Neural crest cell (in vitro differentiated cells): ENCODE results near the gene IGSF6. TPM values are rescaled to one million over a fixed set of nuclear protein-coding genes. Genes with fewer than 3 reads are reported as not detected.

Experiments
- DNase-seq: peaks from one replicate; pipeline ENCODE4 v3.0.0; 2021; ENCODE audit warnings: low read depth, mixed read lengths, low spot score
- H3K27ac Mint-ChIP-seq: one replicate; pipeline ENCODE4 v1.8.0; 2021; ENCODE audit warnings: mild to moderate bottlenecking, mixed read lengths; ENCODE audit not compliant: unreplicated experiment
- H3K27me3 Mint-ChIP-seq: 2 replicates; pipeline ENCODE4 v1.8.0; 2021; ENCODE audit warnings: low read depth, mild to moderate bottlenecking, mixed read lengths
- H3K36me3 Mint-ChIP-seq: 2 replicates; pipeline ENCODE4 v1.8.0; 2021; ENCODE audit warnings: low read depth, mild to moderate bottlenecking, mixed read lengths
- H3K4me1 Mint-ChIP-seq: 2 replicates; pipeline ENCODE4 v1.8.0; 2021; ENCODE audit warnings: mixed read lengths
- H3K4me3 Mint-ChIP-seq: one replicate; pipeline ENCODE4 v1.8.0; 2021; ENCODE audit warnings: mild to moderate bottlenecking, mixed read lengths
- H3K9me3 Mint-ChIP-seq: 2 replicates; pipeline ENCODE4 v1.8.0; 2021; ENCODE audit warnings: mixed read lengths
- CTCF ChIP-seq: fragments of 200-600 bp; sonication (generic); conservative IDR thresholded peaks from 2 replicates; pipeline ENCODE4 v1.5.0; 2021; ENCODE audit warnings: antibody characterized with exemption, mild to moderate bottlenecking
- total RNA-seq: library from RNA; stranded (reverse); gene quantifications from 2 replicates; pipeline ENCODE4 v1.2.1, GENCODE V29; 2021

IGSF6 gene
- total RNA-seq, 1 donor from 2014 or later, result not detected

GRCh38 chr16:21620592-21620991 is 31.8 kb downstream of the IGSF6 start:
- TF ChIP-seq CTCF, result no peak
- Mint-ChIP-seq H3K36me3 (peaks cover 8% of the 10 kb centered on the region), H3K4me3 (no peak overlapping the region), H3K4me1 (no peaks in the 10 kb centered on the region), H3K27ac (no peak overlapping the region), H3K9me3 (no peaks in the 10 kb centered on the region), H3K27me3 (no peaks in the 10 kb centered on the region)
- no peak for DNase-seq

GRCh38 chr16:21619765-21620425 is 32.5 kb downstream of the IGSF6 start:
- H3K9me3 Mint-ChIP-seq, result no peaks in the 10 kb centered on the region
- H3K4me3 Mint-ChIP-seq, result no peak overlapping the region
- DNase-seq, result no peak
- peak overlapping the region; percentile 83 for H3K27ac Mint-ChIP-seq
- TF ChIP-seq CTCF, result no peak
- no peaks in the 10 kb centered on the region for H3K27me3 Mint-ChIP-seq
- peaks cover 5% of the 10 kb centered on the region for H3K36me3 Mint-ChIP-seq
- H3K4me1 Mint-ChIP-seq, result no peaks in the 10 kb centered on the region

- TF ChIP-seq CTCF, result no peak
- H3K27ac Mint-ChIP-seq, result no peak overlapping the region
- no peak for DNase-seq
- H3K9me3 Mint-ChIP-seq, result no peaks in the 10 kb centered on the region
- peaks cover 2% of the 10 kb centered on the region for H3K36me3 Mint-ChIP-seq
- no peaks in the 10 kb centered on the region for H3K27me3 Mint-ChIP-seq
- H3K4me1 Mint-ChIP-seq, result no peaks in the 10 kb centered on the region
- H3K4me3 Mint-ChIP-seq, result no peak overlapping the region
Observed at GRCh38 chr16:21618281-21618680, 34.1 kb downstream of the IGSF6 start.

GRCh38 chr16:21617607-21618006 is 34.8 kb downstream of the IGSF6 start:
- no peak for TF ChIP-seq CTCF
- H3K36me3 Mint-ChIP-seq, result peaks cover 2% of the 10 kb centered on the region
- peaks cover 3% of the 10 kb centered on the region for H3K4me1 Mint-ChIP-seq
- H3K9me3 Mint-ChIP-seq, result no peaks in the 10 kb centered on the region
- H3K4me3 Mint-ChIP-seq, result no peak overlapping the region
- no peak for DNase-seq
- H3K27ac Mint-ChIP-seq, result no peak overlapping the region
- no peaks in the 10 kb centered on the region for H3K27me3 Mint-ChIP-seq

GRCh38 chr16:21614896-21615295 is 37.5 kb downstream of the IGSF6 start:
- no peaks in the 10 kb centered on the region for H3K27me3 Mint-ChIP-seq
- DNase-seq, result no peak
- peaks cover 22% of the 10 kb centered on the region for H3K4me1 Mint-ChIP-seq
- H3K9me3 Mint-ChIP-seq, result no peaks in the 10 kb centered on the region
- no peak overlapping the region for H3K4me3 Mint-ChIP-seq
- H3K27ac Mint-ChIP-seq, result no peak overlapping the region
- peaks cover 2% of the 10 kb centered on the region for H3K36me3 Mint-ChIP-seq
- no peak for TF ChIP-seq CTCF
